Stomach (tissue), 4 donors: ENCODE results near the gene CST2.

Experiments
- EP300 ChIP-seq: sonication (generic); formaldehyde crosslinking; IDR thresholded peaks from one replicate; pipeline ENCODE4 v1.6.1; 2017; ENCODE audit warnings: antibody characterized with exemption
- POLR2A ChIP-seq, 4 donors: fragments of 450-650 bp; IDR thresholded peaks; one replicate each; pipeline ENCODE4 v1.6.1; 2016; ENCODE audit warnings: antibody characterized with exemption in 4 of 4, control low read depth in 2 of 4, mild to moderate bottlenecking in 1 of 4, moderate library complexity in 1 of 4
- POLR2AphosphoS5 ChIP-seq, 3 donors: sonication (generic); formaldehyde crosslinking; IDR thresholded peaks; one replicate each; pipeline ENCODE4 v1.6.1; 2016; ENCODE audit warnings: antibody characterized with exemption in 3 of 3
- TF ChIP-seq, protein P1 (sequence below), 7 experiments: fragments of 450-650 bp in 4 of 7; fragments of 200-600 bp in 3 of 7; sonication (generic) in 3 of 7; IDR thresholded peaks; one replicate each; pipeline ENCODE4 v1.5.1; 2016 to 2019; ENCODE audit warnings: antibody characterized with exemption in 7 of 7, control low read depth in 2 of 7, mild to moderate bottlenecking in 1 of 7

DNA sequence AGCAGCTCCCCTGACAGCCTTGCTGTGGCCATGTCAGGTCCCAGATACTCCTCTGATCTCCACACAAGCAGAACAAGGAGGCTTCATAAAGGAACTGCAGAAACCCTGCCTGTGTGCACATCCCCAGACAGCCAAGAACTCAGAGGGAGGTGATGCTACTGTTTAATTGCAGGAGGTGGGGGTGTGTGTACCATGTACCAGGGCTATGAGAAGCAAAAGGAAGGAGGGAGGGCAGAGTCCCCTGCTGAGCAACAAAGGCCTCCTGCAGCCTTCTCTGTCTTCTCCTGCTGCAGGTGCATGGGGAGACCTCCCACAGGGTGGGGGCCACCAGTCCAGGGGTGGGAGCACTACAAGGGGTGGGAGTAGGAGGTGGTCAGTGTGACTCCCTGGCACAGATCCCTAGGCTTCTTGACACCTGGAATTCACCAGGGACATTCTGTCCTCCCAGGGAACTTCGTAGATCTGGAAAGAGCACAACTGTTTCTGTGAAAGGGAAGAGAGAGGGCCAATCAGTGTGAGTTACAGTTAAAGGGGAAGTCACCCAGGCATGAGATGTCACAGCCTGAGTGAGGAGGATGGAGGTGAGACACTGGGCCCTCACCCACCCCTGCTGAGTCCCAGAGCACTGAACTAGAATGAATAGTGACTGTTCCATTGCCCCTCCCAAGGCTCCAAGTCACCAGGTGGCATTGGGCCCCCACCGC, 2.8 kb downstream of the CST2 start:
- TF ChIP-seq, protein P1, sequence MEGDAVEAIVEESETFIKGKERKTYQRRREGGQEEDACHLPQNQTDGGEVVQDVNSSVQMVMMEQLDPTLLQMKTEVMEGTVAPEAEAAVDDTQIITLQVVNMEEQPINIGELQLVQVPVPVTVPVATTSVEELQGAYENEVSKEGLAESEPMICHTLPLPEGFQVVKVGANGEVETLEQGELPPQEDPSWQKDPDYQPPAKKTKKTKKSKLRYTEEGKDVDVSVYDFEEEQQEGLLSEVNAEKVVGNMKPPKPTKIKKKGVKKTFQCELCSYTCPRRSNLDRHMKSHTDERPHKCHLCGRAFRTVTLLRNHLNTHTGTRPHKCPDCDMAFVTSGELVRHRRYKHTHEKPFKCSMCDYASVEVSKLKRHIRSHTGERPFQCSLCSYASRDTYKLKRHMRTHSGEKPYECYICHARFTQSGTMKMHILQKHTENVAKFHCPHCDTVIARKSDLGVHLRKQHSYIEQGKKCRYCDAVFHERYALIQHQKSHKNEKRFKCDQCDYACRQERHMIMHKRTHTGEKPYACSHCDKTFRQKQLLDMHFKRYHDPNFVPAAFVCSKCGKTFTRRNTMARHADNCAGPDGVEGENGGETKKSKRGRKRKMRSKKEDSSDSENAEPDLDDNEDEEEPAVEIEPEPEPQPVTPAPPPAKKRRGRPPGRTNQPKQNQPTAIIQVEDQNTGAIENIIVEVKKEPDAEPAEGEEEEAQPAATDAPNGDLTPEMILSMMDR (IDR thresholded peaks at IDR 0.05): no peak
- TF ChIP-seq POLR2AphosphoS5 (IDR thresholded peaks at IDR 0.05) (no peak), POLR2A (IDR thresholded peaks at IDR 0.05) (no peak), EP300 (no peak)
